ENCODE measurements around the gene DBNL. TPM values are rescaled to one million over a fixed set of nuclear protein-coding genes. Genes with fewer than 3 reads are reported as not detected.

DBNL gene
- total RNA-seq, 1 donor from 2014 or later: 154 TPM

GRCh38 chr7:44085546-44085945 lies 41.0 kb downstream of the DBNL start:
- Mint-ChIP-seq H3K9me3 (ENCODE audit: unreplicated experiment) (peaks cover 9% of the 10 kb centered on the region), H3K36me3 (ENCODE audit: unreplicated experiment) (no peaks in the 10 kb centered on the region), H3K4me1 (ENCODE audit: low read depth, unreplicated experiment) (peaks cover 5% of the 10 kb centered on the region), H3K4me3 (ENCODE audit: unreplicated experiment) (no peak overlapping the region), H3K27me3 (ENCODE audit: unreplicated experiment) (peaks cover 8% of the 10 kb centered on the region), H3K27ac (ENCODE audit: unreplicated experiment) (no peak overlapping the region)
- no peak for TF ChIP-seq CTCF (IDR thresholded peaks at IDR 0.05; ENCODE audit: partially characterized antibody, unreplicated experiment)
- DNase-seq: no peak

- peak overlapping the region; percentile 13 for H3K4me3 Mint-ChIP-seq (ENCODE audit: unreplicated experiment)
- DNase-seq: no peak
- H3K9me3 Mint-ChIP-seq (ENCODE audit: unreplicated experiment): peaks cover 9% of the 10 kb centered on the region
- TF ChIP-seq CTCF (IDR thresholded peaks at IDR 0.05; ENCODE audit: partially characterized antibody, unreplicated experiment): no peak
- H3K4me1 Mint-ChIP-seq (ENCODE audit: low read depth, unreplicated experiment): no peaks in the 10 kb centered on the region
- no peak overlapping the region for H3K27ac Mint-ChIP-seq (ENCODE audit: unreplicated experiment)
- peaks cover 6% of the 10 kb centered on the region for H3K27me3 Mint-ChIP-seq (ENCODE audit: unreplicated experiment)
- H3K36me3 Mint-ChIP-seq (ENCODE audit: unreplicated experiment): no peaks in the 10 kb centered on the region
Observed at GRCh38 chr7:44086627-44087026, 42.1 kb downstream of the DBNL start.

GRCh38 chr7:44087911-44088838 lies 43.7 kb downstream of the DBNL start:
- Mint-ChIP-seq H3K4me3 (ENCODE audit: unreplicated experiment) (no peak overlapping the region), H3K27me3 (ENCODE audit: unreplicated experiment) (peaks cover 10% of the 10 kb centered on the region), H3K36me3 (ENCODE audit: unreplicated experiment) (no peaks in the 10 kb centered on the region), H3K9me3 (ENCODE audit: unreplicated experiment) (peaks cover 6% of the 10 kb centered on the region), H3K4me1 (ENCODE audit: low read depth, unreplicated experiment) (peaks cover 1% of the 10 kb centered on the region), H3K27ac (ENCODE audit: unreplicated experiment) (no peak overlapping the region)
- TF ChIP-seq CTCF (IDR thresholded peaks at IDR 0.05; ENCODE audit: partially characterized antibody, unreplicated experiment): no peak
- no peak for DNase-seq

GRCh38 chr7:44093102-44093641 lies 48.7 kb downstream of the DBNL start:
- Mint-ChIP-seq H3K9me3 (ENCODE audit: unreplicated experiment) (peaks cover 2% of the 10 kb centered on the region), H3K4me3 (ENCODE audit: unreplicated experiment) (no peak overlapping the region), H3K4me1 (ENCODE audit: low read depth, unreplicated experiment) (peaks cover 3% of the 10 kb centered on the region), H3K27ac (ENCODE audit: unreplicated experiment) (no peak overlapping the region), H3K27me3 (ENCODE audit: unreplicated experiment) (peaks cover 5% of the 10 kb centered on the region), H3K36me3 (ENCODE audit: unreplicated experiment) (no peaks in the 10 kb centered on the region)
- no peak for DNase-seq
- no peak for TF ChIP-seq CTCF (IDR thresholded peaks at IDR 0.05; ENCODE audit: partially characterized antibody, unreplicated experiment)

GRCh38 chr7:44094365-44094764 lies 49.9 kb downstream of the DBNL start:
- no peak for TF ChIP-seq CTCF (IDR thresholded peaks at IDR 0.05; ENCODE audit: partially characterized antibody, unreplicated experiment)
- peaks cover 3% of the 10 kb centered on the region for H3K4me1 Mint-ChIP-seq (ENCODE audit: low read depth, unreplicated experiment)
- DNase-seq: no peak
- H3K27ac Mint-ChIP-seq (ENCODE audit: unreplicated experiment): no peak overlapping the region
- no peak overlapping the region for H3K4me3 Mint-ChIP-seq (ENCODE audit: unreplicated experiment)
- peaks cover 2% of the 10 kb centered on the region for H3K9me3 Mint-ChIP-seq (ENCODE audit: unreplicated experiment)
- H3K27me3 Mint-ChIP-seq (ENCODE audit: unreplicated experiment): peaks cover 4% of the 10 kb centered on the region
- H3K36me3 Mint-ChIP-seq (ENCODE audit: unreplicated experiment): no peaks in the 10 kb centered on the region

Data from glutamatergic neuron (in vitro differentiated cells).